Caco-2 (cell line): ENCODE measurements around the gene SPOCK3. TPM values are rescaled to one million over a fixed set of nuclear protein-coding genes. Genes with fewer than 3 reads are reported as not detected.

ENCODE experiments used
- BruUV-seq: library from RNA; stranded (reverse); fragments of 400-500 nt; replicated peaks from 2 replicates; lab custom pipeline; 2021; lab: Mats Ljungman, UMichigan
- CTCF ChIA-PET: fragments of 300-600 bp; sonication (Branson Sonifier 250); formaldehyde crosslinking; loops from one replicate; lab custom pipeline; 2022; ENCODE audit warnings: antibody characterized with exemption; lab: Charles Lee
- POLR2A ChIA-PET: fragments of 300-600 bp; sonication (Branson Sonifier 250); formaldehyde crosslinking; loops from one replicate; lab custom pipeline; 2022; ENCODE audit warnings: antibody characterized with exemption; lab: Charles Lee
- DNase-seq, 2 experiments: peaks; one replicate each; pipeline versions ENCODE4 v3.0.0 to v3.0.0-alpha.2; 2020 to 2022
- H3K27me3 ChIP-seq: replicated peaks from 2 replicates; pipeline ENCODE4 v1.6.0; 2011; ENCODE audit warnings: low read length; ENCODE audit not compliant: control insufficient read depth, insufficient read depth
- H3K36me3 ChIP-seq: 2 replicates; pipeline ENCODE4 v1.5.1; 2011; ENCODE audit warnings: low read length; ENCODE audit not compliant: control insufficient read depth, insufficient read depth
- H3K4me1 ChIP-seq: fragments of 250-450 bp; sonication (Bioruptor Pico); 2 replicates; pipeline ENCODE4 v1.5.1; 2020; ENCODE audit warnings: mild to moderate bottlenecking
- H3K4me3 ChIP-seq: 2 replicates; pipeline ENCODE4 v1.5.1; 2011; ENCODE audit warnings: low read depth, mild to moderate bottlenecking, control low read depth, low read length
- H3K9me3 ChIP-seq: fragments of 250-450 bp; sonication (Bioruptor Pico); 2 replicates; pipeline ENCODE4 v1.5.1; 2020; ENCODE audit warnings: mild to moderate bottlenecking, moderate library complexity
- H3K27ac Mint-ChIP-seq: one replicate; pipeline ENCODE4 v1.8.0; 2022; ENCODE audit warnings: mixed read lengths; ENCODE audit not compliant: unreplicated experiment
- H3K27me3 Mint-ChIP-seq: one replicate; pipeline ENCODE4 v1.8.0; 2022; ENCODE audit warnings: mixed read lengths; ENCODE audit not compliant: insufficient read depth, unreplicated experiment
- H3K36me3 Mint-ChIP-seq: one replicate; pipeline ENCODE4 v1.8.0; 2022; ENCODE audit warnings: mild to moderate bottlenecking, mixed read lengths; ENCODE audit not compliant: insufficient read depth, unreplicated experiment
- H3K4me1 Mint-ChIP-seq: one replicate; pipeline ENCODE4 v1.8.0; 2022; ENCODE audit warnings: low read depth, mixed read lengths; ENCODE audit not compliant: unreplicated experiment
- H3K4me3 Mint-ChIP-seq: one replicate; pipeline ENCODE4 v1.8.0; 2022; ENCODE audit warnings: mild to moderate bottlenecking, moderate library complexity, mixed read lengths; ENCODE audit not compliant: unreplicated experiment
- H3K9me3 Mint-ChIP-seq: one replicate; pipeline ENCODE4 v1.8.0; 2022; ENCODE audit warnings: mixed read lengths; ENCODE audit not compliant: unreplicated experiment
- intact Hi-C: fragments of 100-400 bp; cut with micrococcal nuclease; formaldehyde crosslinking; loops from one replicate; pipeline ENCODE4 v1.10.0; 2022; ENCODE audit not compliant: unreplicated experiment
- total RNA-seq: library from RNA; stranded (reverse); gene quantifications from 2 replicates; pipeline ENCODE4 v1.2.3, GENCODE V29; 2022
- TF ChIP-seq, protein P1 (sequence below), 2 experiments: fragments of 200-600 bp in 1 of 2; IDR thresholded peaks; 1 replicate in 1 of 2; 2 replicates in 1 of 2; pipeline versions ENCODE4 v1.5.1 to v1.8.0; 2011 to 2022; ENCODE audit warnings: antibody characterized with exemption in 1 of 2, control low read depth in 1 of 2, inconsistent platforms in 1 of 2, low read depth in 1 of 2, low read length in 1 of 2, mild to moderate bottlenecking in 1 of 2, moderate library complexity in 1 of 2; ENCODE audit not compliant: insufficient read depth in 1 of 2, severe bottlenecking in 1 of 2, unreplicated experiment in 1 of 2

Gene SPOCK3
- total RNA-seq, 1 experiment from 2014 or later: 1.3 TPM

DNA sequence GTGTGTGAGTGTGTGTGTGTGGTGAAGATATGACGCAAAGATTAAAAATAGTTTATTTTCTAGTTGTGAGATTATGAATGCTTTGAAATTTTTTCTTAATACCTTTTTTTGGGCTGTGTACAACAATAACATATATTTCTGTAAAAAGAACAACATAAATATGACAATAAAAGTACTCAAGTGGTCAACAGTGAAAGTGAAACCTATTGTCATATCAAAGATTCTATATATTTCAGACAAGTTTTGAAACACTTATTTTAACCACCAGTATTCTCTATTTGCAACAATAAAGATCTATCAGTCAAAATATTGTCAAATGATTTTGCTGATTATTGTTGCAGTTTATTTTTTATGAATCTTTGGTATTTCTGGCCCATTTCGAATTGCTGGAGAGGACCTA lies 98.0 kb downstream of the SPOCK3 start:
- TF ChIP-seq, protein P1, sequence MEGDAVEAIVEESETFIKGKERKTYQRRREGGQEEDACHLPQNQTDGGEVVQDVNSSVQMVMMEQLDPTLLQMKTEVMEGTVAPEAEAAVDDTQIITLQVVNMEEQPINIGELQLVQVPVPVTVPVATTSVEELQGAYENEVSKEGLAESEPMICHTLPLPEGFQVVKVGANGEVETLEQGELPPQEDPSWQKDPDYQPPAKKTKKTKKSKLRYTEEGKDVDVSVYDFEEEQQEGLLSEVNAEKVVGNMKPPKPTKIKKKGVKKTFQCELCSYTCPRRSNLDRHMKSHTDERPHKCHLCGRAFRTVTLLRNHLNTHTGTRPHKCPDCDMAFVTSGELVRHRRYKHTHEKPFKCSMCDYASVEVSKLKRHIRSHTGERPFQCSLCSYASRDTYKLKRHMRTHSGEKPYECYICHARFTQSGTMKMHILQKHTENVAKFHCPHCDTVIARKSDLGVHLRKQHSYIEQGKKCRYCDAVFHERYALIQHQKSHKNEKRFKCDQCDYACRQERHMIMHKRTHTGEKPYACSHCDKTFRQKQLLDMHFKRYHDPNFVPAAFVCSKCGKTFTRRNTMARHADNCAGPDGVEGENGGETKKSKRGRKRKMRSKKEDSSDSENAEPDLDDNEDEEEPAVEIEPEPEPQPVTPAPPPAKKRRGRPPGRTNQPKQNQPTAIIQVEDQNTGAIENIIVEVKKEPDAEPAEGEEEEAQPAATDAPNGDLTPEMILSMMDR (IDR thresholded peaks at IDR 0.05; ENCODE audit: insufficient read depth in 1 of 2, low read depth in 1 of 2, low read length in 1 of 2, severe bottlenecking in 1 of 2, unreplicated experiment in 1 of 2): no peak
- Histone ChIP-seq H3K4me1 (no peaks in the 10 kb centered on the region), H3K36me3 (no peaks in the 10 kb centered on the region), H3K4me3 (no peak overlapping the region), H3K27me3 (no peaks in the 10 kb centered on the region), H3K9me3 (no peaks in the 10 kb centered on the region)
- intact Hi-C loops: no loop called here
- H3K4me3 Mint-ChIP-seq: no peak overlapping the region
- no peak overlapping the region for H3K27ac Mint-ChIP-seq
- no peaks in the 10 kb centered on the region for H3K36me3 Mint-ChIP-seq
- no peak for DNase-seq
- no peaks in the 10 kb centered on the region for H3K4me1 Mint-ChIP-seq
- no peaks in the 10 kb centered on the region for H3K9me3 Mint-ChIP-seq
- ChIA-PET POLR2A (no interaction called here), CTCF (no interaction called here)
- no TSS peak for BruUV-seq
- no peaks in the 10 kb centered on the region for H3K27me3 Mint-ChIP-seq

DNA sequence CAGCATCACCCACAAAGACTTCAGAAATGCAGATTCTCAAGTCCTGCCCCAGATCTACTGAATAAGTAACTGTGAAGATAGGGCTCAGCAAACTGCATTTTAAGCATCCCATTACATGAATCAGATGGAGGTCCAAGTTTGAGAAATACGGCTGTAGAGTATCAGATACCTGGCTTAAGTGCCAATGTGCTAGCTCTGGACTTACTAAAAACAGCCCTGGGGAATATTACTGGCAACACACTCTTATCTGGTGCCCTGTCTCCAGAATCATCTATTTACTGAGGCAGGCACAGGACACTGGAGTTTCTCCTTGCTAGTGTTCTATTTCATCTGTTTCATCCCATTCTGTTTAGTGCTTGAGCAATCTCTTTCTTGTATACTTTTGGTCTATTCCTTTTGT lies 105.1 kb downstream of the SPOCK3 start:
- Histone ChIP-seq H3K36me3 (no peaks in the 10 kb centered on the region), H3K4me3 (no peak overlapping the region), H3K9me3 (no peaks in the 10 kb centered on the region), H3K4me1 (no peaks in the 10 kb centered on the region), H3K27me3 (no peaks in the 10 kb centered on the region)
- ChIA-PET POLR2A (no interaction called here), CTCF (no interaction called here)
- BruUV-seq: no TSS peak
- TF ChIP-seq, protein P1 (IDR thresholded peaks at IDR 0.05; ENCODE audit: insufficient read depth in 1 of 2, low read depth in 1 of 2, low read length in 1 of 2, severe bottlenecking in 1 of 2, unreplicated experiment in 1 of 2): no peak
- no peaks in the 10 kb centered on the region for H3K36me3 Mint-ChIP-seq
- no peak for DNase-seq
- intact Hi-C loops: no loop called here
- no peak overlapping the region for H3K27ac Mint-ChIP-seq
- no peaks in the 10 kb centered on the region for H3K27me3 Mint-ChIP-seq
- no peaks in the 10 kb centered on the region for H3K4me1 Mint-ChIP-seq
- H3K4me3 Mint-ChIP-seq: no peak overlapping the region
- H3K9me3 Mint-ChIP-seq: no peaks in the 10 kb centered on the region

DNA sequence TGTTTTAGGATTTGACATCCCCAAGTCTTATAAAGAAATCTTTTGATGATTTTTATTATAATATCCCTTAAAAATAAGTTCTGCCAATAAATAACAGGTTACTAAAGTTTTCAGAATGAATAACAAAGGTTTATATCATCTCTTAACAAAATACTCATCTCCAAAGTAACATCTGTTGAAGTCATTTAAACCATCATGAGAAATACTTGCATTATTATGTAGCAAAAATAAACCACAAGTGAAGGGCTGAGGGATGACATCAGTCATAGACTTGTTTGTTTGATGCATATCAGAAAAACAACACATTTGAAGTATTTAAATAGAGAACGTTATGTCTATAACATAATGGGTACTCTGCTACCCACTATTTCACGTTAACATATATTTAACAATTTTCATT lies 114.9 kb downstream of the SPOCK3 start:
- Mint-ChIP-seq H3K36me3 (no peaks in the 10 kb centered on the region), H3K27ac (no peak overlapping the region), H3K27me3 (no peaks in the 10 kb centered on the region), H3K4me1 (no peaks in the 10 kb centered on the region), H3K4me3 (no peak overlapping the region), H3K9me3 (no peaks in the 10 kb centered on the region)
- Histone ChIP-seq H3K4me1 (no peaks in the 10 kb centered on the region), H3K4me3 (no peak overlapping the region), H3K36me3 (no peaks in the 10 kb centered on the region), H3K27me3 (no peaks in the 10 kb centered on the region), H3K9me3 (no peaks in the 10 kb centered on the region)
- intact Hi-C loops: no loop called here
- TF ChIP-seq, protein P1 (IDR thresholded peaks at IDR 0.05; ENCODE audit: insufficient read depth in 1 of 2, low read depth in 1 of 2, low read length in 1 of 2, severe bottlenecking in 1 of 2, unreplicated experiment in 1 of 2): no peak
- BruUV-seq: no TSS peak
- no peak for DNase-seq
- CTCF ChIA-PET: no interaction called here
- POLR2A ChIA-PET: no interaction called here
